Kidney epithelial cell (primary cell): Measurements from ENCODE around the gene PRUNE2. TPM values are rescaled to one million over a fixed set of nuclear protein-coding genes. Genes with fewer than 3 reads are reported as not detected.

Experiments used
- DNase-seq: peaks from one replicate; pipeline ENCODE4 v3.0.0-alpha.2; 2010; ENCODE audit warnings: low read depth
- H3K27me3 ChIP-seq: 2 replicates; pipeline ENCODE4 v1.6.0; 2011; ENCODE audit warnings: low read length; ENCODE audit not compliant: control insufficient read depth, insufficient read depth
- H3K36me3 ChIP-seq: 2 replicates; pipeline ENCODE4 v1.5.1; 2011; ENCODE audit warnings: low read length; ENCODE audit not compliant: control insufficient read depth, insufficient read depth
- H3K4me3 ChIP-seq: 2 replicates; pipeline ENCODE4 v1.5.1; 2011; ENCODE audit warnings: low read depth, mild to moderate bottlenecking, control low read depth, low read length
- CTCF ChIP-seq: IDR thresholded peaks from 2 replicates; pipeline ENCODE4 v1.5.1; 2011; ENCODE audit warnings: mild to moderate bottlenecking, moderate library complexity, low read length, control low read depth, inconsistent platforms; ENCODE audit not compliant: insufficient read depth, poor library complexity, severe bottlenecking
- total RNA-seq: library from RNA; depleted of rRNA; stranded (reverse); fragments of >200 nt; gene quantifications from 2 replicates; pipeline ENCODE4 v1.2.3, GENCODE V29; 2015

Gene PRUNE2
- total RNA-seq, 1 donor from 2014 or later = 1.0 TPM

- no peak for TF ChIP-seq CTCF
- no peak overlapping the region for H3K4me3 ChIP-seq
- no peak for DNase-seq
- no peaks in the 10 kb centered on the region for H3K36me3 ChIP-seq
- no peaks in the 10 kb centered on the region for H3K27me3 ChIP-seq
Measured at GRCh38 chr9:76652894-76653293, 253.0 kb downstream of the PRUNE2 start.

- H3K4me3 ChIP-seq = no peak overlapping the region
- H3K36me3 ChIP-seq = no peaks in the 10 kb centered on the region
- no peak for DNase-seq
- H3K27me3 ChIP-seq = no peaks in the 10 kb centered on the region
- TF ChIP-seq CTCF = no peak
Measured at GRCh38 chr9:76651119-76651705, 254.7 kb downstream of the PRUNE2 start.

GRCh38 chr9:76650692-76651091 lies 255.2 kb downstream of the PRUNE2 start:
- TF ChIP-seq CTCF = no peak
- Histone ChIP-seq H3K36me3 (no peaks in the 10 kb centered on the region), H3K27me3 (no peaks in the 10 kb centered on the region), H3K4me3 (no peak overlapping the region)
- DNase-seq = no peak

- Histone ChIP-seq H3K27me3 (no peaks in the 10 kb centered on the region), H3K36me3 (no peaks in the 10 kb centered on the region), H3K4me3 (no peak overlapping the region)
- no peak for TF ChIP-seq CTCF
- DNase-seq = no peak
Measured at GRCh38 chr9:76649894-76650293, 256.0 kb downstream of the PRUNE2 start.

GRCh38 chr9:76646249-76646648 lies 259.7 kb downstream of the PRUNE2 start:
- no peak for TF ChIP-seq CTCF
- no peaks in the 10 kb centered on the region for H3K27me3 ChIP-seq
- no peaks in the 10 kb centered on the region for H3K36me3 ChIP-seq
- no peak overlapping the region for H3K4me3 ChIP-seq
- no peak for DNase-seq

- no peak for DNase-seq
- H3K27me3 ChIP-seq = no peaks in the 10 kb centered on the region
- H3K4me3 ChIP-seq = no peak overlapping the region
- no peaks in the 10 kb centered on the region for H3K36me3 ChIP-seq
- no peak for TF ChIP-seq CTCF
Measured at GRCh38 chr9:76644647-76645250, 261.2 kb downstream of the PRUNE2 start.
